ENCODE measurements around the gene HCN4.

GRCh38 chr15:73391128-73391872 is 22.5 kb upstream of the HCN4 start:
- TF ChIP-seq, protein P1, sequence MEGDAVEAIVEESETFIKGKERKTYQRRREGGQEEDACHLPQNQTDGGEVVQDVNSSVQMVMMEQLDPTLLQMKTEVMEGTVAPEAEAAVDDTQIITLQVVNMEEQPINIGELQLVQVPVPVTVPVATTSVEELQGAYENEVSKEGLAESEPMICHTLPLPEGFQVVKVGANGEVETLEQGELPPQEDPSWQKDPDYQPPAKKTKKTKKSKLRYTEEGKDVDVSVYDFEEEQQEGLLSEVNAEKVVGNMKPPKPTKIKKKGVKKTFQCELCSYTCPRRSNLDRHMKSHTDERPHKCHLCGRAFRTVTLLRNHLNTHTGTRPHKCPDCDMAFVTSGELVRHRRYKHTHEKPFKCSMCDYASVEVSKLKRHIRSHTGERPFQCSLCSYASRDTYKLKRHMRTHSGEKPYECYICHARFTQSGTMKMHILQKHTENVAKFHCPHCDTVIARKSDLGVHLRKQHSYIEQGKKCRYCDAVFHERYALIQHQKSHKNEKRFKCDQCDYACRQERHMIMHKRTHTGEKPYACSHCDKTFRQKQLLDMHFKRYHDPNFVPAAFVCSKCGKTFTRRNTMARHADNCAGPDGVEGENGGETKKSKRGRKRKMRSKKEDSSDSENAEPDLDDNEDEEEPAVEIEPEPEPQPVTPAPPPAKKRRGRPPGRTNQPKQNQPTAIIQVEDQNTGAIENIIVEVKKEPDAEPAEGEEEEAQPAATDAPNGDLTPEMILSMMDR (IDR thresholded peaks at IDR 0.05): no peak
- no peak for TF ChIP-seq POLR2A (IDR thresholded peaks at IDR 0.05)

Data from thyroid gland (tissue), 4 donors.